GM23248 (cell line): Measurements from ENCODE around the gene PPFIA2.

ENCODE experiments used
- EZH2 ChIP-seq: fragments of 200-600 bp; sonication (generic); IDR thresholded peaks from 2 replicates; pipeline ENCODE4 v1.6.1; 2018; ENCODE audit warnings: antibody characterized with exemption, mild to moderate bottlenecking; ENCODE audit not compliant: insufficient read depth, poor library complexity, severe bottlenecking
- EZH2phosphoT487 ChIP-seq: fragments of 200-600 bp; sonication (generic); IDR thresholded peaks from 2 replicates; pipeline ENCODE4 v1.6.1; 2018; ENCODE audit warnings: antibody characterized with exemption, moderate library complexity, mild to moderate bottlenecking, low read depth; ENCODE audit not compliant: insufficient read depth

GRCh38 chr12:81401241-81401640, 357.9 kb downstream of the PPFIA2 start:
- TF ChIP-seq EZH2 (no peak), EZH2phosphoT487 (no peak)
